GM23338 (cell line): ENCODE data around the gene CTDNEP1. TPM values are rescaled to one million over a fixed set of nuclear protein-coding genes. Genes with fewer than 3 reads are reported as not detected.

ENCODE experiments used
- ATAC-seq: fragments of 200-7000 bp; cut with Tn5 transposase; 3 replicates; pipeline ENCODE4 v1.9.1; 2020
- DNase-seq: peaks from one replicate; pipeline ENCODE4 v3.0.0-alpha.2; 2015; ENCODE audit warnings: low spot score
- H2AFZ ChIP-seq: fragments of 200-600 bp; sonication (generic); 2 replicates; pipeline ENCODE4 v1.8.0; 2016; ENCODE audit warnings: antibody characterized with exemption, mild to moderate bottlenecking, moderate library complexity
- H3F3A ChIP-seq: fragments of 200-600 bp; sonication (generic); replicated peaks from 2 replicates; pipeline ENCODE4 v1.8.0; 2017; ENCODE audit warnings: antibody characterized with exemption, mixed run types, low read depth
- H3K27ac ChIP-seq: fragments of 200-600 bp; sonication (generic); 2 replicates; pipeline ENCODE4 v1.6.1; 2016; ENCODE audit warnings: low read depth
- H3K27me3 ChIP-seq: fragments of 200-600 bp; sonication (generic); 2 replicates; pipeline ENCODE4 v1.8.0; 2016; ENCODE audit warnings: mild to moderate bottlenecking, mixed run types, moderate library complexity; ENCODE audit not compliant: insufficient read depth
- H3K36me3 ChIP-seq: fragments of 200-600 bp; sonication (generic); 2 replicates; pipeline ENCODE4 v1.8.0; 2016; ENCODE audit warnings: mild to moderate bottlenecking; ENCODE audit not compliant: insufficient read depth
- H3K4me1 ChIP-seq: fragments of 200-600 bp; sonication (generic); 2 replicates; pipeline ENCODE4 v1.8.0; 2016; ENCODE audit warnings: mild to moderate bottlenecking, moderate library complexity; ENCODE audit not compliant: insufficient read depth
- H3K4me2 ChIP-seq: fragments of 200-600 bp; sonication (generic); 2 replicates; pipeline ENCODE4 v1.7.1; 2017; ENCODE audit warnings: mixed run types
- H3K4me3 ChIP-seq: fragments of 200-600 bp; sonication (generic); 2 replicates; pipeline ENCODE4 v1.6.1; 2016; ENCODE audit warnings: mixed run types
- H3K79me2 ChIP-seq: fragments of 200-600 bp; sonication (generic); replicated peaks from 2 replicates; pipeline ENCODE4 v1.8.0; 2017; ENCODE audit warnings: mild to moderate bottlenecking; ENCODE audit not compliant: insufficient read depth
- H3K9me2 ChIP-seq: fragments of 200-600 bp; sonication (generic); 2 replicates; pipeline ENCODE4 v1.8.0; 2017; ENCODE audit not compliant: insufficient read depth
- H4K20me1 ChIP-seq: fragments of 200-600 bp; sonication (generic); replicated peaks from 2 replicates; pipeline ENCODE4 v1.8.0; 2017; ENCODE audit warnings: mild to moderate bottlenecking; ENCODE audit not compliant: insufficient read depth
- H3K27ac Mint-ChIP-seq: 2 replicates; pipeline ENCODE4 v1.8.0; 2020; ENCODE audit warnings: inconsistent platforms, mild to moderate bottlenecking, moderate library complexity, mixed read lengths
- H3K27me3 Mint-ChIP-seq: 3 replicates; pipeline ENCODE4 v1.8.0; 2022; ENCODE audit warnings: low read depth, mild to moderate bottlenecking, moderate library complexity, mixed read lengths, inconsistent platforms; ENCODE audit not compliant: insufficient read depth, poor library complexity
- H3K36me3 Mint-ChIP-seq: 3 replicates; pipeline ENCODE4 v1.8.0; 2021; ENCODE audit warnings: low read depth, mild to moderate bottlenecking, inconsistent platforms, moderate library complexity, mixed read lengths
- H3K4me1 Mint-ChIP-seq: 3 replicates; pipeline ENCODE4 v1.8.0; 2020; ENCODE audit warnings: mild to moderate bottlenecking, inconsistent platforms, mixed read lengths
- H3K4me3 Mint-ChIP-seq: 3 replicates; pipeline ENCODE4 v1.8.0; 2021; ENCODE audit warnings: moderate library complexity, mild to moderate bottlenecking, inconsistent platforms, mixed read lengths
- H3K9me3 Mint-ChIP-seq: 3 replicates; pipeline ENCODE4 v1.8.0; 2020; ENCODE audit warnings: moderate library complexity, mild to moderate bottlenecking, inconsistent platforms, mixed read lengths
- CREB1 ChIP-seq: fragments of 250-450 bp; sonication (Bioruptor Pico); IDR thresholded peaks from 2 replicates; pipeline ENCODE4 v1.5.0; 2020; ENCODE audit warnings: low read depth, mild to moderate bottlenecking, moderate library complexity
- CTCF ChIP-seq, 2 experiments: fragments of 200-600 bp in 1 of 2; sonication (generic) in 1 of 2; conservative IDR thresholded peaks; 2 replicates each; pipeline versions ENCODE4 v1.5.1 to v1.6.1; 2016 to 2017; ENCODE audit warnings: antibody characterized with exemption in 2 of 2, low read depth in 2 of 2, mild to moderate bottlenecking in 2 of 2, moderate library complexity in 1 of 2
- ETS1 ChIP-seq: IDR thresholded peaks from 2 replicates; pipeline ENCODE4 v1.6.1; 2016; ENCODE audit warnings: antibody characterized with exemption
- EZH2phosphoT487 ChIP-seq: fragments of 200-600 bp; sonication (generic); IDR thresholded peaks from one replicate; pipeline ENCODE4 v1.8.1; 2018; ENCODE audit warnings: antibody characterized with exemption; ENCODE audit not compliant: unreplicated experiment
- JUNB ChIP-seq: IDR thresholded peaks from one replicate; pipeline ENCODE4 v1.6.1; 2016; ENCODE audit warnings: antibody characterized with exemption; ENCODE audit not compliant: unreplicated experiment
- NANOG ChIP-seq: IDR thresholded peaks from 2 replicates; pipeline ENCODE4 v1.6.1; 2016; ENCODE audit warnings: antibody characterized with exemption, borderline replicate concordance
- POLR2AphosphoS5 ChIP-seq: IDR thresholded peaks from 2 replicates; pipeline ENCODE4 v1.6.1; 2016; ENCODE audit warnings: antibody characterized with exemption, low read depth
- REST ChIP-seq: IDR thresholded peaks from one replicate; pipeline ENCODE4 v1.6.1; 2018; ENCODE audit warnings: antibody characterized with exemption; ENCODE audit not compliant: unreplicated experiment
- STAT1 ChIP-seq: IDR thresholded peaks from one replicate; pipeline ENCODE4 v1.6.1; 2016; ENCODE audit warnings: antibody characterized with exemption; ENCODE audit not compliant: unreplicated experiment
- ZNF114 ChIP-seq: fragments of 250-450 bp; sonication (Bioruptor Pico); IDR thresholded peaks from 2 replicates; pipeline ENCODE4 v1.5.0; 2020; ENCODE audit warnings: mild to moderate bottlenecking, moderate library complexity
- ZNF331 ChIP-seq: fragments of 250-450 bp; sonication (Bioruptor Pico); IDR thresholded peaks from 2 replicates; pipeline ENCODE4 v1.5.0; 2020; ENCODE audit warnings: low read depth, mild to moderate bottlenecking, moderate library complexity
- polyA plus RNA-seq: library from polyadenylated mRNA; unstranded; fragments of >200 nt; fragmentation: Nextera tagmentation; extraction: Ambion mirVana; gene quantifications from 2 replicates; pipeline ENCODE4 v1.2.1, GENCODE V29; 2016
- total RNA-seq: library from RNA; depleted of rRNA; stranded (reverse); fragments of >200 nt; shearing (Covaris generic); gene quantifications from 2 replicates; pipeline ENCODE4 v1.2.3, GENCODE V29; 2014

Gene CTDNEP1
- total and polyA plus RNA-seq, 2 experiments from 2014 or later: 48.1 to 93.4 TPM

GRCh38 chr17:7203391-7203790 lies 48.1 kb downstream of the CTDNEP1 start (continued):
- TF ChIP-seq STAT1: no peak
- TF ChIP-seq CTCF (conservative IDR thresholded peaks at IDR 0.05; ENCODE audit: low read depth in 2 of 2): no peak
- TF ChIP-seq CREB1 (CRISPR knock-in tag): no peak
- no peak for TF ChIP-seq JUNB

GRCh38 chr17:7196651-7197401 lies 54.7 kb downstream of the CTDNEP1 start:
- no peak overlapping the region for H3K27ac Mint-ChIP-seq
- Histone ChIP-seq H3K79me2 (no peaks in the 10 kb centered on the region), H3K9me2 (no peaks in the 10 kb centered on the region), H3K27me3 (no peaks in the 10 kb centered on the region), H4K20me1 (no peaks in the 10 kb centered on the region; the same call in 1 of the 2 replicates), H3F3A (no peaks in the 10 kb centered on the region), H3K36me3 (peaks cover under 1% of the 10 kb centered on the region; the same call in 1 of the 2 replicates), H2AFZ (no peak overlapping the region), H3K4me2 (no peak overlapping the region), H3K4me1 (no peaks in the 10 kb centered on the region; the same call in 1 of the 2 replicates), H3K27ac (no peak overlapping the region), H3K4me3 (no peak overlapping the region)
- H3K4me1 Mint-ChIP-seq: peaks cover 2% of the 10 kb centered on the region; the same call in 1 of the 3 replicates
- ATAC-seq (no peak), DNase-seq (no peak)
- H3K36me3 Mint-ChIP-seq: peaks cover 65% of the 10 kb centered on the region
- TF ChIP-seq REST (no peak), STAT1 (no peak), EZH2phosphoT487 (no peak), ZNF331 (CRISPR knock-in tag) (no peak), ZNF114 (CRISPR knock-in tag) (no peak), JUNB (no peak), NANOG (no peak), ETS1 (no peak), POLR2AphosphoS5 (no peak)
- no peaks in the 10 kb centered on the region for H3K9me3 Mint-ChIP-seq
- peaks cover 8% of the 10 kb centered on the region for H3K27me3 Mint-ChIP-seq
- H3K4me3 Mint-ChIP-seq: no peak overlapping the region
